Eye (tissue), 1 donor: ENCODE results near the gene H1-8.
A peak's percentile ranks its signal among the peaks of the same experiment; 100 is the strongest.
"Not testable (repeated sequence)": the region's sequence is repeated elsewhere in the genome, so short reads cannot be mapped to it uniquely, and the experiment has no call there.

Experiments
- DNase-seq: peaks from one replicate; pipeline ENCODE4 v3.0.0-alpha.2; 2015

The H1-8 gene

GRCh38 chr3:129515108-129515820, 27.7 kb upstream of the H1-8 start:
- not testable (repeated sequence) for DNase-seq

- not testable (repeated sequence) for DNase-seq
These were observed 27.0 kb upstream of the H1-8 start for GRCh38 chr3:129515821-129516432.

GRCh38 chr3:129517516-129517915, 25.5 kb upstream of the H1-8 start:
- no peak for DNase-seq

- DNase-seq: no peak
These were observed 24.9 kb upstream of the H1-8 start for GRCh38 chr3:129518038-129518561.

- no peak for DNase-seq
These were observed 24.4 kb upstream of the H1-8 start for GRCh38 chr3:129518581-129518980.

GRCh38 chr3:129519449-129519848, 23.5 kb upstream of the H1-8 start:
- no peak for DNase-seq

GRCh38 chr3:129519896-129520715, 22.9 kb upstream of the H1-8 start:
- no peak for DNase-seq

- DNase-seq: no peak
These were observed 22.0 kb upstream of the H1-8 start for GRCh38 chr3:129520960-129521359.

GRCh38 chr3:129521611-129522010, 21.4 kb upstream of the H1-8 start:
- DNase-seq: peak; percentile 15

- no peak for DNase-seq
These were observed 20.0 kb upstream of the H1-8 start for GRCh38 chr3:129522953-129523352.

GRCh38 chr3:129524081-129524480, 18.9 kb upstream of the H1-8 start:
- no peak for DNase-seq

GRCh38 chr3:129525341-129525968, 17.5 kb upstream of the H1-8 start:
- no peak for DNase-seq

- DNase-seq: no peak
These were observed 16.7 kb upstream of the H1-8 start for GRCh38 chr3:129526121-129526900.

- no peak for DNase-seq
These were observed 15.7 kb upstream of the H1-8 start for GRCh38 chr3:129527262-129527661.

GRCh38 chr3:129528589-129529100, 14.3 kb upstream of the H1-8 start, which contains the start of gene RHO:
Gene RHO, plus strand, starts transcription at chr3:129528639. Its CDS starts 95 bp downstream, at chr3:129528734.
- DNase-seq: no peak

GRCh38 chr3:129529436-129530210, 13.4 kb upstream of the H1-8 start:
- peak; percentile 24 for DNase-seq

GRCh38 chr3:129530251-129530791, 12.7 kb upstream of the H1-8 start:
- peak; percentile 75 for DNase-seq

GRCh38 chr3:129530821-129531220, 12.2 kb upstream of the H1-8 start:
- DNase-seq: no peak

GRCh38 chr3:129531699-129532098, 11.3 kb upstream of the H1-8 start:
- DNase-seq: no peak

- DNase-seq: no peak
These were observed 10.7 kb upstream of the H1-8 start for GRCh38 chr3:129532261-129532660.

- DNase-seq: no peak
These were observed 9.6 kb upstream of the H1-8 start for GRCh38 chr3:129533406-129533805.
